Heart left ventricle (tissue), 13 donors: ENCODE data around the gene ABCB4.

Source experiments
- POLR2A ChIP-seq, 2 donors: fragments of 450-650 bp; IDR thresholded peaks; one replicate each; pipeline ENCODE4 v1.6.1; 2017; ENCODE audit warnings: antibody characterized with exemption in 2 of 2, mild to moderate bottlenecking in 2 of 2, moderate library complexity in 2 of 2
- TF ChIP-seq, protein P1 (sequence below), 12 donors: fragments of 200-600 bp; sonication (generic) in 4 of 12; IDR thresholded peaks; one replicate each; pipeline versions ENCODE4 v1.5.0 to v1.8.0; 2018 to 2022; ENCODE audit warnings: antibody characterized with exemption in 12 of 12, mild to moderate bottlenecking in 5 of 12
- donor health status: ischemic (EF 13 %, LVEDD 7.1; RV severe dilation, severe dysfunction).
- donor health status: DM: no; HTN: yes; CAD: no.
- donor health status: DM: no; HTN: no; CAD: no.
- donor health status: ischemic (EF 25% LVEDD 6.9; RV normal size, moderate dysfunction).
- donor health status: ischemic (EF 25% LVEDD 5.7; RV mildly dilated, moderate dysfunction).
- donor health status: ischemic (EF 35%, LVEDD 5.7; RV mildly dilated, moderate dysfunction).
- donor health status: nonischemic (EF 11% LVEDD 7.7; RV severe dilation, severe dysfunction).
- donor health status: DM: yes; HTN: yes; CAD: no.
- donor health status: PGD.
- donor health status: ischemic (EF 29% LVEDD 5.4; RV normal size, mild dysfunction).
- donor health status: nonischemic (EF 23%, LVEDD 6.1; RV moderate dilation, normal function).

DNA sequence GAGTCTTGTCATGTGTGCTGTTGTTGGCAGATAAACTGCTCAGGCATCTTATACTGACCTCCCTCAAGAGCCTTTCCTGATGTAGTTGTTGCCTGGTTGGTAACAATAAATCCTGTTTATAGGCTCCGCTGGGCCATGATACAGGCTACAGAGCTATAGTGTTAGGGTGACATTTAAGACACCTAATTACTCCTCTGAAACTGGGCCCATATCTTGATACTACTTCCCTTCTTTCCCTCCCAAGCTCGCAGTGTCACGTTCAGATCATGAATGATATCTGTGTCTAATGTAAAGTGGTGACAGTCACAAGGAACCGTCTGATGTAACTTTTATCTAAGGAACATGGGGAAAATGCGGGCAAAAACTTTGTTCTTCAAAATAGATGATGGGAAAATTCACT, 94.6 kb downstream of the ABCB4 start:
- TF ChIP-seq, protein P1, sequence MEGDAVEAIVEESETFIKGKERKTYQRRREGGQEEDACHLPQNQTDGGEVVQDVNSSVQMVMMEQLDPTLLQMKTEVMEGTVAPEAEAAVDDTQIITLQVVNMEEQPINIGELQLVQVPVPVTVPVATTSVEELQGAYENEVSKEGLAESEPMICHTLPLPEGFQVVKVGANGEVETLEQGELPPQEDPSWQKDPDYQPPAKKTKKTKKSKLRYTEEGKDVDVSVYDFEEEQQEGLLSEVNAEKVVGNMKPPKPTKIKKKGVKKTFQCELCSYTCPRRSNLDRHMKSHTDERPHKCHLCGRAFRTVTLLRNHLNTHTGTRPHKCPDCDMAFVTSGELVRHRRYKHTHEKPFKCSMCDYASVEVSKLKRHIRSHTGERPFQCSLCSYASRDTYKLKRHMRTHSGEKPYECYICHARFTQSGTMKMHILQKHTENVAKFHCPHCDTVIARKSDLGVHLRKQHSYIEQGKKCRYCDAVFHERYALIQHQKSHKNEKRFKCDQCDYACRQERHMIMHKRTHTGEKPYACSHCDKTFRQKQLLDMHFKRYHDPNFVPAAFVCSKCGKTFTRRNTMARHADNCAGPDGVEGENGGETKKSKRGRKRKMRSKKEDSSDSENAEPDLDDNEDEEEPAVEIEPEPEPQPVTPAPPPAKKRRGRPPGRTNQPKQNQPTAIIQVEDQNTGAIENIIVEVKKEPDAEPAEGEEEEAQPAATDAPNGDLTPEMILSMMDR (IDR thresholded peaks at IDR 0.05), result no peak
- TF ChIP-seq POLR2A (IDR thresholded peaks at IDR 0.05), result no peak
